CD14-positive monocyte (primary cell): ENCODE measurements around the gene SLC26A9. TPM values are rescaled to one million over a fixed set of nuclear protein-coding genes. Genes with fewer than 3 reads are reported as not detected.
A peak's percentile ranks its signal among the peaks of the same experiment; 100 is the strongest.

ENCODE experiments used
- DNase-seq, 3 donors: peaks; one replicate each; pipeline ENCODE4 v3.0.0-alpha.2; 2011 to 2022
- H2AFZ ChIP-seq: 2 replicates; pipeline ENCODE4 v1.6.0; 2012; ENCODE audit warnings: mild to moderate bottlenecking, low read depth, low read length, inconsistent platforms; ENCODE audit not compliant: insufficient read depth, poor library complexity, severe bottlenecking
- H3K27ac ChIP-seq, 2 donors: 1 replicate in 1 of 2; 2 replicates in 1 of 2; pipeline ENCODE4 v1.5.1; 2012 to 2013; ENCODE audit warnings: low read length in 2 of 2, control low read depth in 1 of 2, inconsistent platforms in 1 of 2, low read depth in 1 of 2, mild to moderate bottlenecking in 1 of 2
- H3K27me3 ChIP-seq, 2 donors: one replicate each; pipeline versions ENCODE4 v1.6.0 to v1.6.1; 2011 to 2013; ENCODE audit warnings: low read length in 2 of 2; ENCODE audit not compliant: control insufficient read depth in 2 of 2, insufficient read depth in 2 of 2
- H3K36me3 ChIP-seq, 2 donors: replicated peaks in 1 of 2; 1 replicate in 1 of 2; 2 replicates in 1 of 2; pipeline versions ENCODE4 v1.5.1 to v1.6.1; 2012 to 2013; ENCODE audit warnings: low read length in 2 of 2, control low read depth in 1 of 2, inconsistent platforms in 1 of 2, mild to moderate bottlenecking in 1 of 2; ENCODE audit not compliant: insufficient read depth in 2 of 2, control insufficient read depth in 1 of 2
- H3K4me1 ChIP-seq, 2 donors: 1 replicate in 1 of 2; 2 replicates in 1 of 2; pipeline versions ENCODE4 v1.5.1 to v1.6.1; 2012 to 2013; ENCODE audit warnings: low read length in 2 of 2, control low read depth in 1 of 2, inconsistent platforms in 1 of 2, mild to moderate bottlenecking in 1 of 2, moderate library complexity in 1 of 2; ENCODE audit not compliant: insufficient read depth in 2 of 2, control insufficient read depth in 1 of 2
- H3K4me2 ChIP-seq: replicated peaks from 2 replicates; pipeline ENCODE3; 2012; ENCODE audit warnings: low read length, moderate library complexity, mild to moderate bottlenecking; ENCODE audit not compliant: poor library complexity, severe bottlenecking; ENCODE audit errors: extremely low read depth
- H3K4me3 ChIP-seq, 3 experiments: fragments of 200-600 bp in 1 of 3; sonication (generic) in 1 of 3; replicated peaks in 1 of 3; 1 replicate in 2 of 3; 2 replicates in 1 of 3; pipeline ENCODE4 v1.5.1; 2011 to 2013; ENCODE audit warnings: low read length in 3 of 3, mild to moderate bottlenecking in 3 of 3, control low read depth in 2 of 3, low read depth in 2 of 3, inconsistent platforms in 1 of 3, moderate library complexity in 1 of 3
- H3K79me2 ChIP-seq: 2 replicates; pipeline ENCODE4 v1.6.0; 2012; ENCODE audit warnings: mild to moderate bottlenecking, control low read depth, inconsistent platforms, low read length, moderate library complexity; ENCODE audit not compliant: insufficient read depth
- H3K9ac ChIP-seq: 2 replicates; pipeline ENCODE4 v1.6.0; 2017; ENCODE audit warnings: low read length, mild to moderate bottlenecking; ENCODE audit not compliant: insufficient read depth, poor library complexity, severe bottlenecking
- H3K9me3 ChIP-seq, 2 donors: replicated peaks in 1 of 2; 1 replicate in 1 of 2; 2 replicates in 1 of 2; pipeline versions ENCODE4 v1.5.1 to v1.6.1; 2012 to 2013; ENCODE audit warnings: low read length in 2 of 2, control low read depth in 1 of 2; ENCODE audit not compliant: control insufficient read depth in 1 of 2, insufficient read depth in 1 of 2
- H4K20me1 ChIP-seq: 2 replicates; pipeline ENCODE4 v1.6.0; 2012; ENCODE audit warnings: mild to moderate bottlenecking, low read length, control low read depth, moderate library complexity; ENCODE audit not compliant: insufficient read depth
- H3K27ac Mint-ChIP-seq, 7 donors: one replicate each; pipeline ENCODE4 v1.8.0; 2020; ENCODE audit warnings: mild to moderate bottlenecking in 7 of 7, mixed read lengths in 7 of 7, moderate library complexity in 6 of 7, inconsistent platforms in 2 of 7
- H3K27me3 Mint-ChIP-seq, 3 donors: one replicate each; pipeline ENCODE4 v1.8.0; 2021 to 2022; ENCODE audit warnings: low read depth in 3 of 3, mild to moderate bottlenecking in 3 of 3, mixed read lengths in 3 of 3, moderate library complexity in 3 of 3, inconsistent platforms in 1 of 3
- H3K36me3 Mint-ChIP-seq, 2 donors: one replicate each; pipeline ENCODE4 v1.8.0; 2020; ENCODE audit warnings: mixed read lengths in 2 of 2, inconsistent platforms in 1 of 2, mild to moderate bottlenecking in 1 of 2
- H3K4me1 Mint-ChIP-seq: one replicate; pipeline ENCODE4 v1.8.0; 2020; ENCODE audit warnings: mild to moderate bottlenecking, mixed read lengths
- H3K4me3 Mint-ChIP-seq, 2 donors: one replicate each; pipeline ENCODE4 v1.8.0; 2020; ENCODE audit warnings: mild to moderate bottlenecking in 2 of 2, mixed read lengths in 2 of 2, moderate library complexity in 1 of 2
- H3K9me3 Mint-ChIP-seq, 7 donors: one replicate each; pipeline ENCODE4 v1.8.0; 2020 to 2022; ENCODE audit warnings: mixed read lengths in 7 of 7, mild to moderate bottlenecking in 6 of 7, moderate library complexity in 6 of 7, inconsistent platforms in 2 of 7
- WGBS: methylation state at CpG from one replicate; pipeline ENCODE4 v1.1.5; 2013; ENCODE audit warnings: missing lambda C conversion rate; ENCODE audit not compliant: insufficient coverage; 5-methylcytosine and 5-hydroxymethylcytosine counted together
- intact Hi-C, 2 donors: fragments of 100-400 bp; cut with micrococcal nuclease; formaldehyde crosslinking; loops; one replicate each; pipeline versions ENCODE4 v1.15.0 to v1.15.1; 2023
- polyA plus RNA-seq, 3 donors: library from polyadenylated mRNA; depleted of rRNA in 1 of 3; unstranded in 2 of 3; stranded (reverse) in 1 of 3; fragments of 300-500 nt in 2 of 3; fragments of >200 nt in 1 of 3; fragmentation: Illumina TruSeq in 2 of 3; gene quantifications; 1 replicate in 2 of 3; 2 replicates in 1 of 3; pipeline ENCODE4 v1.2.3, GENCODE V29; 2012 to 2021
- TF ChIP-seq, protein P1 (sequence below): fragments of 200-600 bp; IDR thresholded peaks from one replicate; pipeline ENCODE4 v1.8.0; 2022; ENCODE audit warnings: antibody characterized with exemption, mild to moderate bottlenecking

SLC26A9 gene
- polyA plus RNA-seq, 3 donors, result 0.04 TPM; not detected in 2

DNA sequence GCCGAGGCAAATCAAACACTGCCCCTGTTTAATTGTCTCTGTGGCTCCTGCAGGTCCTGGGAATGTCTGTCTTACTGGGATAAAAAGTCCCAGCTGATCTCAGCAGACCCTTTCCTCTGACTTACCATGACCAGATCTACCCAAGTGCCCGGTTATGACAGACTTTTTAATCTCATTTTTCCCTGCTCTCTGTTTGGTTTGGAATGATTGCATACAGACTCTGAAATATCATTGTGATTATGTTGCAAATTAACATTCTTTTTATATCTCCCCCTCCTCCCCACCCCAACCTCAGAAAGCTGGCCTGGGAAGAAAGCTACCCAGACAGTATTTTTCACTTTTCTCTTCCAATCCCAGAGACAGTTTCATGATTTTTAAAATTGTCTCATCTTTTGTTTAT lies 43.6 kb upstream of the SLC26A9 start:
- WGBS, result 80% methylated on average over 1 of the region's 2 CpGs
- TF ChIP-seq, protein P1, sequence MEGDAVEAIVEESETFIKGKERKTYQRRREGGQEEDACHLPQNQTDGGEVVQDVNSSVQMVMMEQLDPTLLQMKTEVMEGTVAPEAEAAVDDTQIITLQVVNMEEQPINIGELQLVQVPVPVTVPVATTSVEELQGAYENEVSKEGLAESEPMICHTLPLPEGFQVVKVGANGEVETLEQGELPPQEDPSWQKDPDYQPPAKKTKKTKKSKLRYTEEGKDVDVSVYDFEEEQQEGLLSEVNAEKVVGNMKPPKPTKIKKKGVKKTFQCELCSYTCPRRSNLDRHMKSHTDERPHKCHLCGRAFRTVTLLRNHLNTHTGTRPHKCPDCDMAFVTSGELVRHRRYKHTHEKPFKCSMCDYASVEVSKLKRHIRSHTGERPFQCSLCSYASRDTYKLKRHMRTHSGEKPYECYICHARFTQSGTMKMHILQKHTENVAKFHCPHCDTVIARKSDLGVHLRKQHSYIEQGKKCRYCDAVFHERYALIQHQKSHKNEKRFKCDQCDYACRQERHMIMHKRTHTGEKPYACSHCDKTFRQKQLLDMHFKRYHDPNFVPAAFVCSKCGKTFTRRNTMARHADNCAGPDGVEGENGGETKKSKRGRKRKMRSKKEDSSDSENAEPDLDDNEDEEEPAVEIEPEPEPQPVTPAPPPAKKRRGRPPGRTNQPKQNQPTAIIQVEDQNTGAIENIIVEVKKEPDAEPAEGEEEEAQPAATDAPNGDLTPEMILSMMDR, result no peak

DNA sequence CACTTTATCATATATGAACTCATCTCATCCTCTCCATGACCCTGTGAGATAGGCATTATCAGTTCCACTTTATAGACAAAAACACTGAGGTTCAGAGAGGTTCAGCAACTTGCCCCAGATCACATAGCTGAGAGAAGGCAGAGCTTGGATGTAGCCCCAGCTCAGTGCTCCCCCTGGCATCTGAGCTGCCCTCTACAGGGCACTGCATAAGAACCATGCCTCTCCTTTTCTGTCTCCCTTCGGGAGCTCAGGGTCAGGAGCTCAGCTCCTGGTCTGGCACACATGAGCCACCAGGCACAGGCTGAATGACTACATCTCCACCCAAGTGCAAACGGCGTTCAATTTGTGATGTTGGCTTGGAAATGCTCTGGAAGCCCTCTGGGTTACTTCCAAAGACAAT lies 43.0 kb upstream of the SLC26A9 start:
- Mint-ChIP-seq H3K36me3 (peaks cover 0 to 11% of the 10 kb centered on the region in 2 donors), H3K9me3 (peaks cover 0 to 3% (median 2%) of the 10 kb centered on the region in 7 donors), H3K27me3 (peaks cover 0 to 3% (median 0%) of the 10 kb centered on the region in 3 donors), H3K4me1 (peaks cover 16% of the 10 kb centered on the region), H3K27ac (peak overlapping the region in 1 of 7 donors; percentile 47), H3K4me3 (no peak overlapping the region)
- no peaks in the 10 kb centered on the region for H3K36me3 ChIP-seq
- H3K4me2 ChIP-seq, result no peak overlapping the region
- H2AFZ ChIP-seq, result no peak overlapping the region
- no peaks in the 10 kb centered on the region for H3K4me1 ChIP-seq
- no peak overlapping the region for H3K9ac ChIP-seq
- no peak overlapping the region for H3K4me3 ChIP-seq
- no peaks in the 10 kb centered on the region for H3K27me3 ChIP-seq
- no peaks in the 10 kb centered on the region for H3K9me3 ChIP-seq
- no peak for DNase-seq
- intact Hi-C loops, result loop anchor here (2.0 to 10.0 kb wide), 2 partner anchors 49 to 121 kb away; no protein-coding TSS in a partner anchor
- TF ChIP-seq, protein P1, result no peak
- no peaks in the 10 kb centered on the region for H4K20me1 ChIP-seq
- H3K79me2 ChIP-seq, result no peaks in the 10 kb centered on the region
- H3K27ac ChIP-seq, result no peak overlapping the region
- 90% methylated on average over 2 of the region's 3 CpGs for WGBS

More for the DNA sequence above, 43.6 kb upstream of the SLC26A9 start:
- no peak overlapping the region for H3K4me3 ChIP-seq
- peaks cover 0 to 9% of the 10 kb centered on the region in 2 donors for H3K36me3 Mint-ChIP-seq
- peaks cover 0 to 2% (median under 1%) of the 10 kb centered on the region in 7 donors for H3K9me3 Mint-ChIP-seq
- no peak overlapping the region for H3K27ac Mint-ChIP-seq
- H2AFZ ChIP-seq, result no peak overlapping the region
- no peaks in the 10 kb centered on the region for H3K36me3 ChIP-seq
- H3K4me2 ChIP-seq, result no peak overlapping the region
- peaks cover 19% of the 10 kb centered on the region for H3K4me1 Mint-ChIP-seq
- no peaks in the 10 kb centered on the region for H3K79me2 ChIP-seq
- DNase-seq, result no peak
- intact Hi-C loops, result loop anchor here (2.0 to 10.0 kb wide), 2 partner anchors 48 to 120 kb away; no protein-coding TSS in a partner anchor
- H3K27ac ChIP-seq, result no peak overlapping the region
- no peak overlapping the region for H3K9ac ChIP-seq
- no peaks in the 10 kb centered on the region for H4K20me1 ChIP-seq
- no peaks in the 10 kb centered on the region for H3K4me1 ChIP-seq
- no peaks in the 10 kb centered on the region for H3K9me3 ChIP-seq
- no peaks in the 10 kb centered on the region for H3K27me3 ChIP-seq
- no peak overlapping the region for H3K4me3 Mint-ChIP-seq
- peaks cover 0 to 3% (median 0%) of the 10 kb centered on the region in 3 donors for H3K27me3 Mint-ChIP-seq
